Measurements from ENCODE around the gene PDP2.

Gene PDP2

GRCh38 chr16:66880288-66881013 lies at the start of gene PDP2:
Gene PDP2 (plus strand): TSS chr16:66880515. CDS start chr16:66884285, 3,770 bp downstream.
- DNase-seq, result peak; percentile 84

GRCh38 chr16:66832190-66832589 lies 48.1 kb upstream of the PDP2 start:
- no peak for DNase-seq

- DNase-seq, result no peak
Observed at GRCh38 chr16:66832661-66833305, 47.5 kb upstream of the PDP2 start.

GRCh38 chr16:66834746-66835145 lies 45.6 kb upstream of the PDP2 start:
- DNase-seq, result no peak

- no peak for DNase-seq
Observed at GRCh38 chr16:66840883-66841282, 39.4 kb upstream of the PDP2 start.

GRCh38 chr16:66841366-66841765 lies 38.9 kb upstream of the PDP2 start:
- no peak for DNase-seq

GRCh38 chr16:66842765-66843164 lies 37.5 kb upstream of the PDP2 start:
- no peak for DNase-seq

- no peak for DNase-seq
Observed at GRCh38 chr16:66843191-66843590, 37.1 kb upstream of the PDP2 start.

GRCh38 chr16:66844009-66844341 lies 36.3 kb upstream of the PDP2 start:
- no peak for DNase-seq

- no peak for DNase-seq
Observed at GRCh38 chr16:66844342-66845079, 35.8 kb upstream of the PDP2 start, which contains the start of gene CA7. Gene CA7 (plus strand): TSS chr16:66844414. CDS start chr16:66844488, 74 bp downstream.

- DNase-seq, result no peak
Observed at GRCh38 chr16:66845080-66845410, 35.3 kb upstream of the PDP2 start.

GRCh38 chr16:66845791-66846221 lies 34.5 kb upstream of the PDP2 start:
- no peak for DNase-seq

GRCh38 chr16:66846266-66846665 lies 34.0 kb upstream of the PDP2 start:
- DNase-seq, result no peak

GRCh38 chr16:66846831-66847230 lies 33.5 kb upstream of the PDP2 start:
- no peak for DNase-seq

GRCh38 chr16:66847533-66848067 lies 32.7 kb upstream of the PDP2 start:
- no peak for DNase-seq

GRCh38 chr16:66848172-66848571 lies 32.1 kb upstream of the PDP2 start:
- no peak for DNase-seq

- no peak for DNase-seq
Observed at GRCh38 chr16:66849021-66849420, 31.3 kb upstream of the PDP2 start.

GRCh38 chr16:66849549-66849948 lies 30.8 kb upstream of the PDP2 start:
- no peak for DNase-seq

- DNase-seq, result no peak
Observed at GRCh38 chr16:66850115-66850815, 30.1 kb upstream of the PDP2 start.

GRCh38 chr16:66851166-66851964 lies 28.9 kb upstream of the PDP2 start:
- no peak for DNase-seq

GRCh38 chr16:66853261-66854139 lies 26.8 kb upstream of the PDP2 start:
- no peak for DNase-seq

Measured in NCI-H774 (cell line).